Activated T-cell treated with anti-CD3 and anti-CD28 coated beads, Interleukin-2, amount 50 U/mL, for 1 hour (primary cell): Measurements from ENCODE around the gene HNRNPA1.
A peak's percentile ranks its signal among the peaks of the same experiment; 100 is the strongest.
"Not testable (repeated sequence)": the region's sequence is repeated elsewhere in the genome, so short reads cannot be mapped to it uniquely, and the experiment has no call there.

ENCODE experiments used
- DNase-seq: peaks from one replicate; pipeline ENCODE4 v3.0.0-alpha.2; 2020

The HNRNPA1 gene

DNA sequence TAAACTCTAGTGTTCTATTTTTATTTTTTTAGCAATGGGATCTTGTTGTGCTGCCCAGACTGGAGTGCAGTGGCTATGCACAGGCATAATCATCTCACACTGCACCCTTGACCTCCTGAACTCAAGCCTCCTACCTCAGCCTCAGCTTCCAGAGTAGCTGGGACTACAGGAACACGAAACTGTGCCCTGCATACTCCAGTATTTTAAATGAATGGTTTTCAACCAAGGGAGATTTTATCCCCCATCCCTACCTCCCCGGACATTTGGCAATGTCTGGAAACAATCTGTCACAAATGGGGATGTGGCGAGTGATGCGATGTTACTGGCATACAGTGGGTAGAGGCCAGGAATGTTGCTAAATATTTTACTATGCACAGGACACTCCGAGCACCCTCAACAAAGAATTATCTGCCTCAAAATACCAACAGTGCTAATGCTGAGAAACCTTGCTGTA, 2.7 kb upstream of the HNRNPA1 start:
- DNase-seq: no peak

DNA sequence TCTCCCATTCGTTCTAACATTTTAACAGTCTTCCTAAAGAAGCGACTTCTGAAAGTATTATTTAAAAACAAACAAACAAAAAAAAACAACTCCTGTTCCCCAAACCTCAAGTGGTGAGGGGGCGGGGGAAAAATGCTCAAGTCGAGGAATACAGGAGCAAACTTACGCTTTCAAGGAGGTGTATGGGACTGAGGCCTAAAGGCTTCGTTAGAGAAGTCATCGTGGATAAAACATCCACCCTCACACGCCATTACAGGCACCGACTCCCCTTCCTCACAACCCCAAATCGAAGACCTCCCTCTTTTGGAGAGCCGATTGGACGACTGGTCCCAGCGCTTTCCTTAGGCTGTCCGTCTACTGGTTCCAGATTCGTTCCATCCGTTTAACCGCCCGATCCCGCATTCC, 1.3 kb upstream of the HNRNPA1 start:
- no peak for DNase-seq

DNA sequence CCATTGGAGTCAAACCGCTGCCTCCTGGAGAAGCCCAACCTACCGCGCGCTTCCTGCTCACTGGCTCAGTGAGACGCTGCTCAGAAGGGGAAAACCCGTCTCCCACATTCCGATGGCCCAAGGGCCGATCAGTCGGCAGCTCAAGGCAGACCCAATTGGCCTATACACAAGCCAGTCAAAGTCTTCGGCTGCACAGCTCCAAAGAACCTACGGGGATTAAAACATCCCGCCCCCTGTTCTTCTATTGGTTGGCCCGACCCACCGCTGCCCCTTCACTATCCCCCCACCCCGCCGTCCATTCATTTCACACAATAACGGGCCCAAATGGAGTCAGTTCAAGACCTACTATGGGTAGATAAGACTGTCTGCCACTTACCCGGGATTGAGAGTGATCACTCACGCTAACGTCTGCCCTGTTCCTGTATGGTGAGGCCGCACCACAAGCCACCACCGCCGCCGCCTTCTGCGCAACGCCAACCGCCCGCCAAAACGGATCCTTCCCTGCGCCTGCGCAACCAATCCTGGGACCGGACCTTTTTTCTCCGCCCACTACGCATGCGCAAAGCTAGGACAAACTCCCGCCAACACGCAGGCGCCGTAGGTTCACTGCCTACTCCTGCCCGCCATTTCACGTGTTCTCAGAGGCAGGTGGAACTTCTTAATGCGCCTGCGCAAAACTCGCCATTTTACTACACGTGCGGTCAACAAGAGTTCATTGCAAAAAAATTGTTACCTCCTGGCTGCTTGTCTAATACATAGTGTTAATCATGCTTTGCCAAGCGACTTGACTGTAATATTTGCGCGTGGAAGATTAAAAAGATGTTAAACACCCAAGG, 676 bp upstream of the HNRNPA1 start, which contains the start of gene CBX5:
Gene CBX5 (minus strand): TSS at position 491 of the 836 bp plus-strand sequence. CDS start 22,472 bp downstream, outside the sequence.
- peak; percentile 99 for DNase-seq

DNA sequence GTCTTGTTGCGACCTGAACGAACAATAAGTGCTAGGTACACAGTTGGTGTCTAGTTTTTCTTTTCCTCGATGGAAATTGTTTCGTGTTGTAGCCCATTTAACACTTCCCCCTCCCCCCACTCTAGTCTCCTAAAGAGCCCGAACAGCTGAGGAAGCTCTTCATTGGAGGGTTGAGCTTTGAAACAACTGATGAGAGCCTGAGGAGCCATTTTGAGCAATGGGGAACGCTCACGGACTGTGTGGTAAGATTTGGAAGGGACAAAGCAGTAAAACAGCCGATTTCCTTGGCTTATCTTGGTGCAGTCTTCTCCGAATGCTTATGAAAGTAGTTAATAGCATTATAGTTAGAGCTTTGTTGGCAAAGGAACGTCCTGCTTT, 724 bp downstream of the HNRNPA1 start:
- DNase-seq: not testable (repeated sequence)

DNA sequence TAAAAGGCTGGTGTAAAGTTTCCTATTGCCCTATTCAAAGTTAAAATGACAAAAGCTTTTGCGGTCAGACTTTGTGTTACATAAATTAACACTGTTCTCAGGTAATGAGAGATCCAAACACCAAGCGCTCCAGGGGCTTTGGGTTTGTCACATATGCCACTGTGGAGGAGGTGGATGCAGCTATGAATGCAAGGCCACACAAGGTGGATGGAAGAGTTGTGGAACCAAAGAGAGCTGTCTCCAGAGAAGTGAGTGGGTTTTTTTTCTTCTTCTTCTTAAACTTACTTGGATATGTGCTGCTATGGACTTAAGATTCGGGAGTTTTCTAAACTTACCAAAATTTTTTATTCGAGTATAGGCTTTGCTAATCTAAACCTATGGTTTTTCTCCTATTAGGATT, 1.2 kb downstream of the HNRNPA1 start:
- not testable (repeated sequence) for DNase-seq

DNA sequence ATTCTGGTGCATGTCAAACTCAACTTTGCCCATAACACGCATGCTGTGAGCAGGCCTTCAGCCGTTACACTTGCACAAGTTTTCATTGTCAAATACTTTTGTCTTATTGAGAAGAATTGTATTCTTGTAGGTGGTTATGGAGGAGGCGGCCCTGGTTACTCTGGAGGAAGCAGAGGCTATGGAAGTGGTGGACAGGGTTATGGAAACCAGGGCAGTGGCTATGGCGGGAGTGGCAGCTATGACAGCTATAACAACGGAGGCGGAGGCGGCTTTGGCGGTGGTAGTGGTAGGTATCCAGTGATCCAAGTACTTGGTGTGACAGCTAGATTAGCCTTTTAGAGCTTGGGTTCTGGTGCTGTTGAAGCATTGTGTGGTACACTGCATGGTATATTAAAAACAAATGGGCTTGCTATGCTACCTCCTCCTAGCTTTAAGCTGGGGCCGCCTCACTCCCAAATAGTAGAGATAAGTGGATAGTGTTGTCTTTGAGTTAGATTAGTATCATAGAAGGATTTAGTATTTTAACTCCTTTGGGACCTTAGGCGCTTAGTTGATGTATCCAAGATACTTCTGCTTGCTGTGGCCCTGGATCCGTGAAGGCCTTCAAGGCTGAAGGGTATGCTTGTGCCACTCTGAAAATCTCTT, 2.5 kb downstream of the HNRNPA1 start:
- DNase-seq: no peak

DNA sequence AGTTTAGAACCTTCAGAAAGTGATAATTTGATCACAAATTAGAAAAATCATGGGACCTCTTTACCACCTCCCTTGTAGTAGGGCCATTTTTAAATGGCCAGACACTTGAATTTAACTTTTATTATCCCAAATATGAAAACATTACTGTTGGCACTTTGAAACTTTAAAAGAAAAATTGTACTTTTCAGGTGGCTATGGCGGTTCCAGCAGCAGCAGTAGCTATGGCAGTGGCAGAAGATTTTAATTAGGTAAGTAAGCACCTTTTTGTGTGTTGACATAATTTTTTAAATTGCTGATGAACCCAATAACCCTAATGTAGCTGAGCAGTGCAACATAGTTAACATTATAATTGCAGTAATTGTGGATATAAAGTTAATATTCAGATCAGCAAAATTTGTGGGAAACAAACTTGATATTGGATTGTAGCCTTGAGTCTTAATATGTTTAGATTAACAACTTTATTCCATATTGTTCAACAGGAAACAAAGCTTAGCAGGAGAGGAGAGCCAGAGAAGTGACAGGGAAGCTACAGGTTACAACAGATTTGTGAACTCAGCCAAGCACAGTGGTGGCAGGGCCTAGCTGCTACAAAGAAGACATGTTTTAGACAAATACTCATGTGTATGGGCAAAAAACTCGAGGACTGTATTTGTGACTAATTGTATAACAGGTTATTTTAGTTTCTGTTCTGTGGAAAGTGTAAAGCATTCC, 3.7 kb downstream of the HNRNPA1 start:
- DNase-seq: not testable (repeated sequence)

DNA sequence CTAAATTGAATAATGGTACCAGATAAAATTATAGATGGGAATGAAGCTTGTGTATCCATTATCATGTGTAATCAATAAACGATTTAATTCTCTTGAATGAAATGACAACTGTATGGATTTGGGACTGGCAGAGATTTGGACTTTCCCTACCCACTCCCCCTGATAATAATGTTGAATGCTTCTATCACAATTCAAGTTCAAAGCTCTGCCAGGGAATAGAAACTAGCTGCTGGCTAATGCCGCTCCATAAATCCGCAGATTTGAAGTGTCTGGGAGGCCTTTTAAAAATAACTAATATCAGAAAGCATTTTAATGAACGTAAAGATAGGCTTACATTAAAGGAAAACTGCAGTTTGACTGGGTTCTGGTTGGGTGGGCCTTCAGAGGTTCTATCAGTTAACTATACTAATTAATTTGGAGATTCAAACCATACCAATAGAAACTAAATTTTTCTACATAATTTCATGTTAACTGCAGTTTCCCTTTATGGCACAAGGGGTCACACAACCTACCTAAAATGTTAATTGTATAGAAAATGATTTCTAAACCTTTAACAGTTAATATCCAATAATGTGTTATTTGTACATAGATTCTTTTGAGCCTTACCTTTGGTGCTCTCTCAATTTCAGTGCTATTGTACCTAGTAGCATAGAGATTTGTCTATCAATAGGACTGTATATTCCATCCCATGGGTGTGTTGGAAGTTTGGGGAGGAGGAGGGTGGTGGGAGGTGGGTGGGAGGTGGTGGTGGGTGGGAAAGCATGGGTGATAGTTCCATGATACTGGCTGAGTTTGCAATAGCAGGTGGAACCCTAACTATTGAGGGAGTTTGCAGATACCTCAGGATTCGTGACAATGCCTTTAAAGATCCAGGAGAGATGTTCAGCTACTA, 4.9 kb downstream of the HNRNPA1 start:
- no peak for DNase-seq

DNA sequence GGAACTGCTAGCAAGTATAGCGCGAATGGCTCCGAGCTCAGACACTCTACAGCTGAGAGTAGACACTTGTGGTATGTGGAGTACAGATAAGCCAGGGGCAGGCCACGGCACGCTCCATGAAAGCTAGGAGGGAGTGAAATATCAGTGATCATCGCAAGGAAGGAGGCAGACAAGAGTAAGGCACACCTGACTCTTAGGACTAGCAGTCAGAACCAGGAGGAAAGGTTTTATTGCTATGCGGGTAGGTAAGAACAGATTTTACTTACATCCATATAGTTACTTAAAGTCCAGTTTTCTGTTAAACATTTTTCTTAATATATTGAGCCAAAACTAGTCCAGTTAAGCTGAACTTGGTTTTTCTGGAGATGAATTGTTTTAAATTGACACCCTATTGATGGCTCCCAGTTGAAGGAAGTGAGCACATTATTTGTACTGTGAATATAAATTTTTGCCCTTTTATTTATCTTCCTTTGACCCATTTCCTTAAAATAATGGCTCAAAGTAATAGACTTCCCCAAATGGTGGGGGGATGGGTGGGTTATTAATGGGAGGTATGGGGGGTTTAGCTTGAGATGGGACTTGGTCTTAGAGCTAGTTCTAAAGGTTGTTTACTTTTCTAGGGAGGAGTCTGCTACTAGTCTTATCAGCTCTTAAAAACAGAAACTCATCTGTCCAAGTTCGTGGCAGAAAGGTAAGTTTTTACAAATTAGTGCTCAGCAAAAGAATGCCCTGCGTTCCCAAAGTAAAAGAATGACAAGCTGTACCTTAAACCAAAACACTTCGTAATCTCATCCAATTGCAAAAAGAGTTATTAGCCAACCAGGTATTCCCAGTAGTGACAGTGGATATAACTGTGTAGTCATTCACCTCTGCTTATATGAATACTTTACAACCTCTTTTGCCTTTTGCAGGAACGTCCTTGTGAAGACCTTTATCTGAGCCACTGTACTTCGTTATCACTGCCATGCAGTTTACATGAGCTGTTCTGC, 5.8 kb downstream of the HNRNPA1 start:
- DNase-seq: no peak

DNA sequence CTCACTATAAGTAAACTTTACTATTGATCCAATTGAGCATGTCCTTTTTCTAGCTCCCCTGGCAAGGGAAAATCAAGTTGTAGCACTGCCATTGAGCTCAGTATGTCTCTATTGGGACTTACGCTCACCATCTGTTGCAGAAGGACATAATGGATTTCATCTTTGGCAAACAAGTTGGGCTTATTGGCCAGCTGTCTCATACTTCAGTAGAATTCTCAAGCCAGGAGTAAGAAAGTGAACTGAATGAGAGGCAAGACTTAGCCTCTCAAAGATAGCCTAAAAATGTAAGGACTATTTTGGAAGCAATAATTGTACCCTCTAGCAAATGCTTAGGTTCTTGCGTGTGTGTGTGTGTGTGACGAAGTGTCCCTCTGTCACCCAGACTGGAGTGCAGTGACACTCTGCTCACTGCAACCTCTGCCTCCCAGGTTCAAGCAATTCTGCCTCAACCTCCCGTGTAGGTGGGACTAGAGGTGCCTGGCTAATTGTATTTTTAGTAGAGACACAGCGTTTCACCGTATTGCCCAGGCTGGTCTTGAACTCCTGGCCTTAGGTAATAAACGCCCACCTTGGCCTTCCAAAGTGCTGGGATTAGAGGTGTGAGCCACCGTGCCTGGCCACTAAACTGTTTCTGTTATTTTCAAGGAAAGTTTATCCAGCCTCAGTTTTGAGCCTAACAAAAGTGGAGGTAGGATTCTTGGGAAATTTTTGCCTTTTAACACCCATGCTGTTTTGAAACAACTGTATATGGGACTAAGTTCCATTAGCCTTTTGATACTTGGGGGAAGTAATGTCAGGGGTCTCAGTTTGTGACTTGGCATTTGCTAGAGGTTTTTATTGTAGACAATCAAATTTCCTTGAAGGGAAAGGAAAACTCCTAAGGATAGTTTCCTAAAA, 7.0 kb downstream of the HNRNPA1 start:
- no peak for DNase-seq

DNA sequence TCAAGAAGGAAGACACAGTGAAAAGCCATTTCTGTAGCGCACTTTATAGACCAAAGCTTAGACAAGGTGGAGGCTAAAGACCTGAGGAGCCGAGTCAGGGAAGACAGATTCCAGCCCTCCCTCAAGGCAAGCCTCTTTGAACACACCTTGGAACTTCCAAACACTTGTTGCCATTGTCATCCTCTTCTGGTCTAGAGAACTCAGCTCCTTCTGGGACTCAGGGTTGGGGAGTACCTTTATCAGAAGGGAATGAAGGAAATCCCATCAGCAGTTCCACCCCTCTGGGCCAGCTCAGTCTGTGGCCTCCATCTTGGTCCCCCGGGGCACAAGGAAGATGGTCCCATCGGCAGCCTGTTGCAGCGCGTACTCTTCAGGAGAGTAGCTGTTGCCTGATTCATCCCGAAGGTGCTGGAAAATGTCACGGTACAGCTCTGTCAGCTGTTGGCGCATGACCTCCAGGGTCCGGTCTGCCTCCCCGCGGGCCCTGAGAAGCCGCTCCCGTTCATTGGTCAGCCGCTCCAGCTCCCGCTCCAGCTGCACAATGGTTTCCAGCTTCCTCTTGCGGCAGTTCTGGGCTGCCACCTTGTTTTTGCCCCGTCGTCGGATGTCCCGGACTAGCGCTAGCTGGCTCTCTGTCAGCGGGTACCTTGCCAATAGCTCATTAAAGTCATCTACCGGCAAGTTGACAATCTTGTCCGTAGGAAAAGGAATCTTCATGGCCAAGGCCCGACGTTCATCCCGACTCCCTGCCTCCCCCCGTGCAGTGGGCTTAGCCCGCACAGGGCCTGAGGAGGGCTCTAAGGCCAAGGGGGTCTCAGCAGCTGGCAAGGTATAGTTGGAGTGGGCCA, 11.8 kb downstream of the HNRNPA1 start:
- no peak for DNase-seq

DNA sequence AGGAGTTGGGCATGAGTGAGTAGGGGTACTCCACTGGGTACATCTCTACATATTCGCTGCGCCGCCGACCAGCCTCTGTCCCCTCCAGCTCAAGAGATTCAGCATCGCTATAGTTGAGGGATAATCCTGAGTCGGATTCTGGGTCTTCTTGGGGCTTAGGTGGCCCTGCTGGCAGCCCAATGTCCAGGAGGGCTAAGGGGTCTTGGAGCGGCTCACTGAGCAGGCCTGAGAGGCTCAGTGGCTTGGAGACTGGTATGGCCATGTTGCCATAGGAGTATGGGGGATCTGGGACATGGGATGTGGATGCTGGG, 12.4 kb downstream of the HNRNPA1 start:
- DNase-seq: no peak

DNA sequence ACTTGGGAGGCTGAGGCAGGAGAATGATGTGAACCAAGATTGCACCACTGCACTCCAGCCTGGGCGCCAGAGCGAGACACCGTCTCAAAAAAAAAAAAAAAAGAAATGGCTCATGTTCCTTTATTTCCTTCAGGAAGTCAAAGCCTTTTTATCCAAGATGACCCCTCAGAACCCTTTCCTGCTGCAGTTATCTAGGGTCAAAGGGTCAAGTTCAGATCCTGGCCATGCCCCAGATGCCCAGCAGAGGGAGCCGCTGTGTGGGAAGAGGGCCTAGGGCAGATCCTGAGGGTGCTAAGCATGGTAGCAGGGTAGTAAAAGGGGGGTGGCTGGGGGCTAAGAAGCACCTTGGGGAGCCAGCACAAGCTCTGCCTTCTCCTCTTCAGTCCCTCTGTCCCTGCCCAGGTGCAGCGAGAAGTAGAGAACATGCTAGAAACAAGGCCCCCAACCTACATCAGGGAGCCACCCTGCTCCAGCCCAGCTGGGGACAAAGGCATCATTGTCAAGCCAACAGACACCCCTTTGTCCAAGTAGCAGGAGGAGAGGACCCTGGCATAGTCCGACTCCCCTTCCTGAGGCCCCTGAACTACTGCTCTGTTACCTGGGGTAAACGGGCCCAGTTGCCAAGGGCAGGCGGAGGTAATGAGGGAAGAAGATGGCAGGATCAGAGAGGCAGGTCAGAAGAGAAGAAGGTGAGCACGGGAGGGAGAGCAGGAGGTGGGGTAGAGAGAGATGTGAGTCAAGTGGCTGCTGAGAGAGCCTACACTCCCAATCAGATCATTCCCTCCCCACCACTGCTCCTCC, 13.8 kb downstream of the HNRNPA1 start:
- peak; percentile 64 for DNase-seq

DNA sequence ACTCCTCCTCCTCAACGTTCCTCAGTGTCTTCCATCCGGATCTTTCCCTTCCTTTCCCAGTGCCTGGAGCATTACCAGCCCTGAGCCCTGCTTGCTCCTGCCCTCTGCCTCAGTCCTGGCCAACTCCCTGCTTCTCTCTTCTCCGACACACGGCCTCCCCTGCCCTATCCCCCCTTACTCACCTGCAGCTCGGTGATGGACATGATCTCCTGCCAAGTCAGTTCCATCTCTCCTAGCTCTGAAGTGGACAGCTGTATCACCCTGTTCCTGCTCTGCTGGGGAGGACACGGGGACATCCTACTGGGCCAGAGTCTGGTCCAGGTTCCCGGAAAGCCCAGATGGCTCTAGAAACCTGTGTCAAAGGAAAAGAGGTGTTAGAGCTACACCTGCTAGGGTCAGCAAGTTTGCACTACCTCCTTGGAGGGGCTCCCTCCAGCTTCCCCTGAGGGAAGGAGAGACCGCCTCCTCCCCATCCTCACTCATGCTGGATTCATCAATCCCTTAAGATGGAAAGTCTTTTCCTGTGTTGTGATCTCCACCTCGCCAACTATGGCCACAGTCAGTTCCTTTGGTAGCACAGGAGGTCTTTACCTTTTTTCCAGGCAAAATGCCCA, 14.5 kb downstream of the HNRNPA1 start:
- DNase-seq: no peak

DNA sequence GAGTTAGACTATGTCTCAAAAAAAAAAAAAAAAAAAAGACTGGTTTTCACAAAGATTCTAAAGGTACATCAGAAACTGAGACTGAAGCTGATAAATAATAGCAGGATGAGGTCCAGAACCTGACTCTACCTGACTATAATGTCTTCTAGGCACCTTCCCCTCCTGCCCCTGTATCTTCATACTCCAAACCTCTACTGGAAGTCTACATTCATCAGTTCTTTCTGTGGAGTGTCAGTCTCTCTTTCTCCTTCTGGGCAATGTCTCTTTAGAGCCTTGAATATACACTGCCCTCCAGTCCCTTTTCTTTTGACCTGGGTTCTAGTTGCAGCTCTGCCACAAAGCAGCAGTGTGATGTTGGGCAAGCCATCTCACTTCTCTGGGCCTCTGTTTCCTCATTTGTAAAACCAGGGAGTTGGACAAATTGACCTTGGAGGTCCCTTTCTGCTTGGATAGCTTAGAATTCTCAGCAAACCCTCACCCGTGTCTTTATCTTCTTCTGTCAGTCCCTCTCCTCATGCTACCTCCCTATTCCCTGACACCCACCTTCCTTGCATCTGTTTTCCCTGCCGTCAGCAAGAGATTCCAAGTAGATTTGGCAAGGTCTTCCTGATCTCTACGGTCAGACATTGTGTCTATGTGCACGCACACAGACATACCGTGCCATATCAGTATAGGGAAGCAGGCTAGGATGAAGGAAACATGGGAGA, 16.0 kb downstream of the HNRNPA1 start:
- no peak for DNase-seq

DNA sequence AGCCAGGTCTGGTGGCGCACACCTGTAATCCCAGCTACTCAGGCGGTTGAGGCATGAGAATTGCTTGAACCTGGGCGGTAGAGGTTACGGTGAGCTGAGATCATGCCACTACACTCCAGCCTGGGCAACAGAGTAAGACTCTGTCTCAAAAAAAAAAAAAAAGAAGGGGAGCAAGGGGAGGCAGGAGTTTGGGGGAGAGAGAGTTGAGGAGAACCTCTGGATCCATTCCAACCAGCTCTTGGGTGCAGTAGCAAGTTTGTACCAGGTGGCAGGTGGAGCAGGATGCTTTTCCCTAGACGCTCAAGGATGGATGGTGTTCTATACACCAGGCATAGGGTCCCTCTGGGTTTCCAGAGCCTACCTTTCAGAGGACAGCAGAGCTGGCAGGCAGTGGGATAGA, 18.4 kb downstream of the HNRNPA1 start:
- no peak for DNase-seq

DNA sequence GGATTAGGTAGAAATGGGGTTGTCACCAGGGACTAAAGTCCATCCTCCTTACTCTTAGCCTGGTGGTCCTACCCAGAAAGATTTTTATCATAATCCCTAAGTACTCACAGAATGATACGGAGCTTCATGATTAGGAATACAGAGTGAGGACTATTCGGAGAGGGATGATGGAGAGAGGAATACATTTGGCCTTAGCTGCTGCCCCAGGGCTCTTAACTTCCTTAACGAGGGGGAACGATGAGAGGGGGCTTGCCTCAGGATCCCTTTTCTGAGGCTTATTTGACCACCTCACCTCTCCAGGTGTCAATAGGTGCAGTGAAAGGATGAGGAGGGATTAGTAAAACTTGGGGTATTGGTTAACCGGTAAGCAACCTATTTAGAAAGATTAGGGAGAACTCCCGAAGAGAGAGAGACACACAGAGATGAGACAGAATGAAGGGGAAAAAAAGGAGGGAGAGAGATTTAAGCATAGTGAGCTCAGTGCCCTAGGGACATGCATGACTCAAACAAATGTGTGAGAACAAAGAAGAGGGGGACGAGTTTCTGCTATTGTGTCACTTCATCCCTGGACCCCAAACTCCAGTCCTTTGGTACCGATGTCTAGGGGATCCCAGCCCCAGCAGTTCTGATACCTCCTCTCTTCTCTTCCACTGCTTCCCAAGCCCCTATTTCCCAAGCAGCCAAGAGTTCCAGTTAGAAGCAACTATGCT, 19.1 kb downstream of the HNRNPA1 start:
- DNase-seq: no peak
